ENCODE results near the gene ACSM3.

GRCh38 chr16:20833086-20833485 is 69.3 kb downstream of the ACSM3 start:
- no peak for TF ChIP-seq CTCF (IDR thresholded peaks at IDR 0.05; ENCODE audit: insufficient read depth, low read length)
- TF ChIP-seq POLR2AphosphoS5 (IDR thresholded peaks at IDR 0.05; ENCODE audit: low read depth), result no peak
- TF ChIP-seq GABPA (IDR thresholded peaks at IDR 0.05; ENCODE audit: low read depth), result no peak
- TF ChIP-seq SPI1 (IDR thresholded peaks at IDR 0.05; ENCODE audit: borderline replicate concordance, low read depth), result no peak
- TF ChIP-seq REST (IDR thresholded peaks at IDR 0.05; ENCODE audit: insufficient replicate concordance, low read depth), result no peak

Data from HL-60 (cell line).